NCI-H187 treated with DMSO at 0.1 percent for 48 hours (cell line): ENCODE results near the gene TESMIN.

Experiments
- DNase-seq: peaks from one replicate; lab custom pipeline; 2025; lab: John Stamatoyannopoulos, UW

Gene TESMIN, protein sequence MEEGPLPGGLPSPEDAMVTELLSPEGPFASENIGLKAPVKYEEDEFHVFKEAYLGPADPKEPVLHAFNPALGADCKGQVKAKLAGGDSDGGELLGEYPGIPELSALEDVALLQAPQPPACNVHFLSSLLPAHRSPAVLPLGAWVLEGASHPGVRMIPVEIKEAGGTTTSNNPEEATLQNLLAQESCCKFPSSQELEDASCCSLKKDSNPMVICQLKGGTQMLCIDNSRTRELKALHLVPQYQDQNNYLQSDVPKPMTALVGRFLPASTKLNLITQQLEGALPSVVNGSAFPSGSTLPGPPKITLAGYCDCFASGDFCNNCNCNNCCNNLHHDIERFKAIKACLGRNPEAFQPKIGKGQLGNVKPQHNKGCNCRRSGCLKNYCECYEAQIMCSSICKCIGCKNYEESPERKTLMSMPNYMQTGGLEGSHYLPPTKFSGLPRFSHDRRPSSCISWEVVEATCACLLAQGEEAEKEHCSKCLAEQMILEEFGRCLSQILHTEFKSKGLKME

DNA sequence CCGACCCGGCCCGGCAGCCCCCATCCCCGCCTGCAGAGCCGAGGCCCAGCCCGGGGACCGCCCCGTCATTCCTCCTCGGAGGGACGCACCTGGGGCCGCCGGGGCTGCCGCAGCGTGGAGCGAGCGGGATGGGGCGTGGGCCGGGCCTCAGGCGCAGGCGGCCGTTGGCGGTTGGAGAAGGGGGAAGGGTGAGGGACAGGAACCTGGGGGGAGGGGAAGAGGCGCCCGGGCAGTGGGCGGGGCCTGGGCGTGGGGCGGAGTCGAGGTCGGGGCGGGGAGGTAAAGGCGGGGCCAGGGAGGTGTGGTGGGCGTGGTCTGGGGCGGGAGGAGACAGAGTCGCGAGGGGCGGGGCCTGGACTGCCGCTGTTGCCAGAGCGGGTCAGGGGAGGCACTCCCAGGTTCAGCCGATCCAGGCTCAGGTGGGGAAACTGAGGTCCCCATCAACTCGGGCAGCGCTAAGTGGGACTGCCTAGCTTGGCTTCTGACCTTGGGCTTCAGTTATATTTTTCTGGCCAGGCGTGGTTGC is at the start of gene TESMIN:
TESMIN (minus strand) TSS at position 190 of the 526 bp plus-strand sequence. CDS start 860 bp downstream, outside the sequence.
- peak; percentile 29 for DNase-seq

DNA sequence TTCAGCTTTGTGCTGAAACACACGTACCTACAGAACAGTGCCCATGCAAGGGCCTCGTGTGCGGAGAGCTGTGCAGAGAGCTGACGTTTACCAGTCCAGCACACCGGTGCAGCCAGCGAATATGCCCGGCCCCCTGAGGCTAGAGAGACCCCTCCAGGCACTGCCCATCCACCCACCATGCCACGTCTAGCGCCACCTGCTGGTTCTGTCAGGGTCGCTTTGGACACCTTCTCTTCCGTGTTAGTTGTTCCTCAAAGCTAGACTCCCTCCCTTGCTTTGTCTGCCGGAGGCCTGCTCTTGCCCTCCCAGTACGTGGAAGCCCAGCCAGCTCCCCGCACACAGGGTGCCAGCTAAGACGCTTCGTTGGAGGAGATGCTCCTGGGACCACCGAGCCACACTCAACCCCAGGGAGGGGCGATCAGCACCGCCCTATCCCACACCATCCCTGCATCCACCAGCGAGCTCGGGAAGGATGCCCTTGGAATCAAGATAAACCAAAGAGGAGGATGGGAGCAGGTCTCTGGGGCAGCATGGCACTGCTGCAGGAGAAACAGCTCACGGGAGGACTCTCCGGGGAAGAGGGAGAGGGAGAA is 47.0 kb upstream of the TESMIN start:
- no peak for DNase-seq

DNA sequence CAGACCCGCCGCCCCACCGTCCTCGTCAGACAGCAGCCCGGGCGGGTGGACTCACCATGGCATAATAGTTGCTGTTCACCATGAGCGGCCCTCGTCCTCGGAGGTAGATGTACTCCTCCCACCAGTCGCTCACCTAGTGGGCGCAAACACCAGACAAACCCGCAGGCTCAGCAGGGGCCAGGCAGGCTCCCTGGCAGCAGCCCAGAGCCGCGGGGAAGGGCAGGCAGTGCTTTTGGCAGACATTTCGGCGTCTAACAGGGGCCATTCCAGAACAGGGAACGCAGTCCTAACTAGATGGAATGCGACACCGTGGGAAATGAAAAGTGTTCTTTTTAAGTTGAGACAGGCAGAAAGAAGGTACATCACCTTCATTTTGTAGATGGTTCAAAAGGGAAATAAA is 45.5 kb upstream of the TESMIN start:
- DNase-seq: no peak

DNA sequence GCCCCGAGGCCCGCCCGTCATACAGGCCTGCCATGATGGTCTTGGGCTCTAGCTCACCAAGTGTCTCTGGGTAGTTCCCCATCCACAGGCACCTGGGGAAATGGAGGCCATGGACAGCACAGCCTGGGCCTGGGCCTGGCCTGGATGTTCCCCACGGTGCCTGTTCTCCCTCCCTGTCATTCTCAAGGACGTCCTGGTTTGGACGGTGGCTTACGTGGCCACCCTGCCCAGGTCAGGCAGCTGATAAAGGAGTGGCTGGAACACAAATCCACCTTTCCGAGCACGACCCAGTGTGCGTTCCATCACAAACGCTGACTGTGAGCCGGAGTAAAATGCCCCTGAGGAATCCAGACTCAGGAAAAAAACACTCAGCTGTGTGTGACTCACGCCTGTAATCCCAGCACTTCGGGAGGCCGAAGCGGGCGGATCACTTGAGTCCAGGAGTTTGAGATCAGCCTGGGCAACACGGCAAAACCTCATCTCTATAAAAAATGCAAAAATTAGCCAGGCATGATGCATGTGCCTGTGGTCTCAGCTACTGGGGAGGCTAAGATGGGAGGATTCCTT is 41.2 kb upstream of the TESMIN start:
- no peak for DNase-seq

DNA sequence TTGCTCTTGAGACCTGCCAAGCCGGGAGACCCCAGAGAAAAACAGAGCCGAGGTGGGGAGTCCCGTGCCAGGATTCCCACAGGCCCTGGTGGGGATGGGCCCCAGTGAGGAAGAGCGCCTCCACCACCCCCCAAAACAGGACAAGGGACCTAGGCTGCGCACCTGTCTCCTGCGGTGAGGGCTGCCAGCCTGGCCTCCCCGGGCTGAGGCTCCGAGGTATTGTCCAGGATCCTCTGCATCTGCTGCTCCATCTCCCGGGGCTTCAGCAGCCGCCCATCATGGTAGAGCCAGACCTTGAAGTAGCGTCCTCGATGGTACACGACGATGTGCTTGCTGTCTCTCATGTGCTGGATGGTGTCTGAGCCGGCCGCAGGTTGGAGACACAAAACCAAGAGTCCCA is 33.3 kb upstream of the TESMIN start:
- DNase-seq: no peak

DNA sequence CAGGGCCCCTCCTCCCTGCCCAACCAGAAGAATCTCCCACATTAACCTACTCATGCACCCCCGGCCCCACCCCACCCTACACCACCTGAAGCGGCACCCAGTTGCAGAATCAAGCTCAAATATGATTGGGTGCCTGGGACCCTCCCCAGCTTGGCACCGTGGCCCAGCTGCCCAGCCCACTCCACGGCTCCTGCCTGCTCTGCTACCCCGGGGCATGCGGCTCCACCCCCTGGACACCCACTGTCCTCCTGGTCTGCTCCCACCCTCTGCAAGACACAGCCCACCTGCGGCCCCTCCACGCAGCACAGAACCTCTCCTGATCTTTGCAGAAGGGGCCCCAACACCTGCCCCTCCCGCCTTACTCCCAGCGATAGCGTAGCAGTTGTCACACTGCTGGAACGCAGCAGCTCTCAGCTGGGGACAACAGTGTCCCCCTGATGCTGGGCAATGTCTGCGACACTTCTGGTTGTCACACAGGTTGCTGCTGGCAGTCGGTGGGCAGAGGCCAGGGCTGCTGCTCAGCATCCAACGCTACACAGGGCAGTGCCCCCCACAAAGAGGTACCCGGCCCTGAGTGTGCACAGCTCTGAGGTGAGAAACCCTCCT is 32.0 kb upstream of the TESMIN start:
- DNase-seq: no peak

DNA sequence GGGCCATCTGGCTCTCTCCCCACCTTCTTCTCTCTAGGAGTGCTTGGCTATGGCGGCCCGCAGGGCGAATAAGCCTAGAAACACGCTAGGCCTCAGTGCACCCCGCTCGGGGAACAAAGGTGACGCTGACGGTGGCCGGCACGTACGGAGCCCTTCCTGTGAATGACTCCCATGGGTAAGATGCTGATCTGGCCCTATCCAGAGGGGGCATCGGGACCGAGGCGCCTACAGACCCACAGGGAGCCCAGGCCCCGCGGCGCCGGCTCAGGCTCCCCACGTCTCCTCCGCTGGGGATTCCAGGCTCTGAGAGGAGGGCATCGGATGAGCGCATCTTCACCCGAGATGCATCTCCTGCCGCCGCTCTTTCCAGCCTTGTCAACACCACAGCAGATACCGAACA is 31.4 kb upstream of the TESMIN start:
- DNase-seq: no peak

DNA sequence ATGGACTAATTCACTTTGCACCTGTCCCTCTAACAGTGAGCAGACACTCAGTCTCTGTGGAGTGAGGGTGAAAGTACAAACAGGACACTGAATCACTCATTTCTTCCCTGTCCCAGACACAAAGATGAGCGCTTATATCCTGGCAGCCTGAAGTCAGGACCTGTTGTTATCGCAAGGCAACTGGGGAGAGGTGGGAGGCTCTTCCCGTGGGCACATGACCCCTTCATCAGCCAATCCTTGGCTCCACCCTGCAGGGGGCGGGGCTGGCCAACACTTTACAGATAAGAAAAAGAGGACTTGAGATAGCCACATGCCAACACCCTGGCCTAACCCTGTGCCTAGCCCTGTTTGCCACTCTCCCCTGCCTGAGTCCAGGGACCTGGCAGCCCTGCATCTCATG is 29.5 kb upstream of the TESMIN start:
- no peak for DNase-seq

DNA sequence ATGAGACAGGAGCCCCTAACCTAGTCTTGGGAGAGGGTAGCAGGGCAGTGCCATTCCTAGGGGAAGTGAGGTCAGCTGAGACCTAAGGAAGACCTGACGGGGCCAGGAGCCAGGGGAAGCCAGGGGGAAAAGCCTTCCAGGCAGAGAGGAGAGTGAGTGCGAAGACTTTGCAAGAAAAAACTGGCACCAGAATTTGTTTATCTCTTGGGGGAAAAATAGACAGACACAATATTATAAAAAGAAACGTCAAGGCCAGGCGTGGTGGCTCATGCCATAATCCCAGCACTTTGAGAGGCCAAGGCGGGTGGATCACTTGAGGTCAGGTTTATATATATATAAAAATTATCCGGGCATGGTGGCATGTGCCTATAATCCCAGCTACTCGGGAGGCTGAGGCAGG is 26.9 kb upstream of the TESMIN start:
- DNase-seq: no peak

DNA sequence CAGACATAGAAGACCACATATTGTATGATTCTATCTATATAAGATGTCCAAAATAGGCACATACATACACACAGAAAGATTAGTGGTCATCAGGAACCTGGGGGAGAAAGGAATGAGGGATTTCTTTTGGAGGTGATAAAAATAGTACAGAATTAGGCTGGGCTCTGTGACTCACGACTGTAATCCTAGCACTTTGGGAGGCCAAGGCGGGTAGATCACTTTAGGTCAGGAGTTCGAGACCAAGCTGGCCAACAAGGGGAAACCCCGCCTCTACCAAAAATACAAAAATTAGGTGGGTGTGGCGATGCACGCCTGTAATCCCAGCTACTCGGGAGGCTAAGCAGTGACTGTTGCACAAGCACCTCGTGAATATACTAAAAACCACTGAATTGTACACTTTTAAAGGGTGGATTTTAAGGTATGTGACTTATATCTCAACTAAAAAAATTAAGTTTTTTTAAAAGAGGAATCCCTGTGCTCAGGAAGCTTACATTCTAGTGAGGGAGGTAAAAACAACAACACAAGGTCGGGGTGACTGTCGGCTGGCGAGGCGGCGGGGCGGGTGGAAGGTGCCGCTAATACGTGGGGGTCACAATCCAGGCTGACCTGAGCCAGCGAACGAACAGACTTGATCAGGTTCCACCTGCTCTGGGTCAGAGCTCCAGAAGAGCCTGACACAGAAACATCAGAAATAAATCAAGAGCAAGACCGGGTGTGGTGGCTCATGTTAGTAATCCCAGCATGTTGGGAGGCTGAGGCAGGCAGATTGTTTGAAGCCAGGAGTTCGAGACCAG is 25.3 kb upstream of the TESMIN start:
- DNase-seq: no peak

DNA sequence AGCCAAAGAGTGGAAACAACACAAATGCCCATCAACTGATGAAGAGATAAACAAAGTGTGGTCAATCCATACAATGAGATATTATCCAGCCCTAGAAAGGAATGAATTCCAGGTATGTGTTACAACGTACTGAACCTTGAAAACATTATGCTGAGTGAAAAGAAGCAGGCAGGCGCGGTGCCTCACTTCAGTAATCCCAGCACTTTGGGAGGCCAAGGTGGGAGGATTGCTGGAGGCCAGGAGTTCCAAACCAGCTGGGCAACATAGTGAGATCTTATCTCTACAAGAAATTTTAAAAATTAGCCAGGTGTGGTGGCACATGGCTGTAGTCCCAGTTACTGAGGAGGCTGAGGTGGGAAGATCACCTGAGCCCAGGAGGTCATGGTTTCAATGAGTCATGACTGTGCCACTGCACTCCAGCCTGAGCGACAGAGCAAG is 24.6 kb upstream of the TESMIN start:
- no peak for DNase-seq

DNA sequence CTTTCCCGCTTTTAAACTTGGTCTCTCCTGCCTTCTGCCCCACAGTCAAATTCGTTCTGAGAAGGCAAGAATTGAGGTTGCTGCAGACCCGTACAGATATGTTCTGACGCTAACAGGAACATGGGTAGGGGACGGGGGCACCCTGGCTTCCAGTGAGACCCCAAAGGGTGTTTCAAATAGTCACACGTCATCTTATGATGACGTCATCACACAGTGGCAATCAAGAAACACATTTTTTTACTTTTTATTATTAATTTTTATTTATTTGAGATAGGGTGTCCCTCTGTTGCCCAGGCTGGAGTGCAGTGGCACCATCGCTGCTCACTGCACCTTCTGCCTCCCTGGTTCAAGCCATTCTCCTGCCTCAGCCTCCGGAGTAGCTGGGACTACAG is 22.9 kb upstream of the TESMIN start:
- no peak for DNase-seq

DNA sequence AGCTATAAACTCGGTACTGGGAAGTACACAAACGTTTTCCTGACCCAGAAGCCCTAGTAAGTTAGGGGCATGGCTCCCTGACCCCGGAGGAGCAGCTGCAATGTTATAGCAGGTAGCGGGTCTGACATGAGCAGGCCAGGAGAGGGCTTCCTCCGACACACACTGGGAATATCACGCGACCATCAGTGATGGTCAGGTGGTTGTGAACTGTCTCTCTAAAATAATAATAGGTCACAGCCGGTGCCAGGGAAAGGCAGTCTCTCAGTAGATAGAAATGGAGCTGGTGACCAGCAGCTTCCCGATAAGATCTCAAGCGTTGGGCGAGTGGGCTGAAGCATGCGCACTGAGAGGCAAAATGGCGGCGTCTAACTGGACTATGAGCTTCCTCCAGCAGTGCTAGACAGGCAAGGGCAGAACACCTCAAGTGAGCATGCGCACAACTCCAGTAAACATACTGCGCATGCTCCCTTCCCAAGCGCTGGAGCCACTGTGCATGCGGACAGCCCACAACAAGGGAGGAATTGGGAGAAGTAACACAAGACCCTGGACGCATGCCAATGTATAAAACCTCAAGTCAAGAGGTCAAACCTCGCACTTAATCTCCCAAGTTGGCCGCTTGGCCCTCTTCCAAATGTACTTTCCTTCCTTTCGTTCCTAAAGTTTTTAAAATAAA is 22.3 kb upstream of the TESMIN start:
- DNase-seq: no peak

DNA sequence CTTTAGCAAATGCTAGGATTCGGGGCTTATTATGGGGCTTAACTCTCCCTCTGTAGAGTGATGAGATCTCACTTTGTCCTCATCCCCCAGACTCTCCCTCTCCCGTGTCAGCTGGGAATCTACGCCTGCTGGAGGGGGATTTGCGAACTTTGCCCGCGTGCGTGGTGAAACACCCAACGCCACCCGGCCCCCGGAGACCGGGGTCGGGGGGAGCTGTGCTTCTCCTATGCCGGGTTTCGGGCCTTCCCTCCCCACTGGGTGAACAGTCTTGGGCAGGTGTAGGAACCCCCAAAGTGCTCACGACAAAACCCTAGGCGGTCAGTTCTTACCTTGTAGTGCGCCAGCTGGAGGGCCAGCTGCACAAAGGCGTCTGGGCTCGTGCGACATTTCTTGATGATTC is 21.6 kb upstream of the TESMIN start:
- no peak for DNase-seq

DNA sequence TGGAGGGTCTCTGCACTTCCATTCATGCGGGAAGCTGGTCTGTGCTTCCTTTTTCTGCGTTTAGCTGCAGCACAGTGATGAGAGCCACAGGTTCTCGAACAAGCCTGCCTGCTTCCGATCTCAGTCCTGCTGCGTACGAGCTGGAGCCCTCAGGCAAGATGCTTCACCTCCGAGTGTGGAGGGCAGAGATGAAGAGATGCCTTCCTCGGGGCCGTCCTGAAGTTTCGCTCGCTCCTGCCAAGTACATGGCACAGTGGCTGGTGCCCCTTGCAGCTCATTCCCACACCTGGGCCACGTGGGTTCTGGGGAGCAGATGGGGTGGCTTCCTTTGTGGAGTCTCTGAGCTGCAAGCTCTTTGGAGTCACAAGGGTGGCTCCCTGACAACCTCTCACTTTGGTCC is 19.5 kb upstream of the TESMIN start:
- no peak for DNase-seq

DNA sequence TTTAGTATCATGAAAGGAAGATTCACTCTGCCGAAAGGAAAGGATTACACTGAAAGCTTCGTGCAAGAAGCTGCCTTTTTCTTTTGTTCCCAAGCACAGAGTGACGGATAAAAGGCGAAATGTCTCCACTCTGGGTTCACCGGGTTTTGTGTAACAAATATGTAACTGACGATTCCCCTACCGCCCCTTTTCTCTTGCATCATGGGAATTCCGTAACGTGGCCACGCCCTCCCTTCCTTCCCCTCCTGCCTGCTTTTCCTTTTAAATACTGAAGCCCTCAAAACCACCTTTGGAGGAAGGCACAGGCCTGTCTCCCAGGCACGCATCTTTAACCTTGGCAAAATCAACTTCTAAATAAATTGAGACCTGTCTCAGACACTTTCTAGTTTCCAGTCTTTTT is 16.4 kb upstream of the TESMIN start:
- no peak for DNase-seq

DNA sequence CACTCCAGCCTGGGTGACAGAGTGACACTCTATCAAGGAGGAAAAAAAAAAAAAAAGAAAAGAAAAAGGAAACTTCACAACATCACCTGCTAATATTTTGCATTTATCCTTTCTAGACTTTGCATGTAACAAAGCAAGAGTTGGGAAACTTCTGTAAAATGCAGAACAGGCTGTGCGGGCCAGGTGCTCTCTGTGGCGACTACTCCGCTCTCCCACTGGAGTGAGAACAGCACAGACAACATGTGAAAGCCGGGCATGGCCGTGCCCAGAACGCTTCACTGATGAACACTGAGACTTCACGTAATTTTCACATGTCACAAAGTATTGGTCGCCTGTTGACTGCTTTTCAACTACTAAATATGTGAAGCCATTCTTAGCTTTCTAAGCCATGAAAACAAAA is 15.5 kb upstream of the TESMIN start:
- no peak for DNase-seq

DNA sequence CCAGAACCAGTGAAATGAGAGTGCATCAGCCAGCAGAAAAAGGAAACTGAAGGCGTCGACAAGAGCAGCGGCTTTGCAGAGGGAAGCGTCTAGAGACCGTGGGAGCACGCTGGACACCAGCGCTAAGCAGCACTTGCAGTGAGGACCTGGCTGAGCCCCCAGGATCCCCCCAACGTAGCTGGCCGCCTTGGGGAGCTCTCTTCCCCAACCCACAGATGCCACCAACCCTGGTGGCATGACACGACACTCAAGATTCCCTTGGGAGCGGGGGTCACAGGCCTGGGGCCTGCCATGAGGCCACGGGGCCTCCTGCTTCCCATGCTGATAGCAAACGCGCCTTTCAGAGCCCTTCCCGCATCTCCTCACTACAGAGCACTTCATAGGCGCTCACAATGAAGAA is 13.4 kb upstream of the TESMIN start:
- DNase-seq: no peak

DNA sequence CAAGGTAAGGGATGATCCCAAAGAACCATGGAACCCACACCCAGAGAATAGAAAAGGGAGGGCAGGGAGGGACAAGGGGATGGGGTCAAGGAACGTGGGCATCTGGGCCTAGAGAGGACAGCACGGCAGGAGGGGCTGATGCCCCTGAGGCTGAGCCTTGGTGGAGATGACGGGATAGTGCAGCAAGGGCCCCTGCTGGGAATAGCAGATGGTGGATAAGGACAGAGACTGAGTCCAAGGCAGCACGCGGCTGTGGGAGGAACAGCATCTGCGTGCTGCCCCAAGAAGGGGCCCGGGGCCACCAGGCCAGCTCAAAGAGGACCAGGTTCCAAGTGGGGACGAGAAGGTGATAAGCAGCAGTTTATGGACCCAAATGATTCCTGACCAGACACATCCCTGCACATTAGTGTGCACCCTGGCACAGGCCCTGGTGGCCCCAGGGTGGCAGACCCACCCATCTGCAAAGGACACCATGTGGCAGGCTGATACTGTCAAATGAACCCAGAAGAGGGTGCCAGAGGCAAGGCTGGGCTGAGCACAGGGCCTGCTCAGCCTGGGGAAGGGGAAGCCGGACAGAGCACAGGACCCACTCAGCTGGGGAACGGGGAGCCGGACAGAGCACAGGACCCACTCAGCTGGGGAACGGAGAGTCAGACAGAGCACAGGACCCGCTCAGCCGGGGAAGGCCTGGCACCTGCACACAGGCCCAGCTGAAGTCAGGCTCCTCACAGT is 12.8 kb upstream of the TESMIN start:
- no peak for DNase-seq

DNA sequence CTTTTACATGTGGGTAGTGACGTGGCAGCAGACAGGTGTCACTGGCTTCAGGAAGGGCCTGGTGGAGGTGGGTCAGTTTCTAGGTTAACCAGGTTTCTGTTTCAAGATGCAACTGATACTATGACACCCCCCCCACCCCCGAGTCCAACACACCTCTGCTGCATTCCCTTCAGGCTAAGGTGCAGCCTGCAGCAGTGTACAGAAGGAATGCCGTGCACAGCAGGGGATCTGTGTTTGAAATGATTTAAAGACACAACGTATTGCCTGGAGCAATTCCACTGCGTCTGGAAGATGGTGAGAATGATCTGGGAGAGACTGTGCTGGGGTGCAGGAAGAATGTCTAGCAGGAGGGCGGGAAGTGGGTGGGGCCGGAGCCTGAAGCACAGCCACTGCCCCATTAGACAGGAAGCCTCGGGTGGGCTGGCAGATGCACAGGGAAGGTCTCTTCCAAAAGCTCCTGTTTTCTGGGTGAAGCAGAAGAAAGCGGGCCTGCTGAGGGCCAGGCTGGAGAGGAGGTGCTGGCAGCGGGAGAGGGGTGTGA is 11.9 kb upstream of the TESMIN start:
- no peak for DNase-seq
